Trophoblast cell (in vitro differentiated cells and primary cell): ENCODE results near the gene ITGB5.

ENCODE experiments used
- DNase-seq, 2 donors: peaks; one replicate each; pipeline ENCODE4 v3.0.0-alpha.2; 2016
- H2AFZ ChIP-seq: 2 replicates; pipeline ENCODE4 v1.6.1; 2013; ENCODE audit warnings: low read length, moderate library complexity, mild to moderate bottlenecking; ENCODE audit not compliant: insufficient read depth, poor library complexity
- H2AK5ac ChIP-seq: 2 replicates; pipeline ENCODE4 v1.6.1; 2013; ENCODE audit warnings: mild to moderate bottlenecking, low read length
- H2BK120ac ChIP-seq: 2 replicates; pipeline ENCODE4 v1.6.1; 2013; ENCODE audit warnings: low read length, mild to moderate bottlenecking, moderate library complexity; ENCODE audit not compliant: insufficient read depth, poor library complexity
- H2BK12ac ChIP-seq: 2 replicates; pipeline ENCODE4 v1.6.1; 2013; ENCODE audit warnings: mild to moderate bottlenecking, low read length, moderate library complexity
- H2BK5ac ChIP-seq: 2 replicates; pipeline ENCODE4 v1.6.1; 2013; ENCODE audit warnings: low read length, low read depth, moderate library complexity, mild to moderate bottlenecking; ENCODE audit not compliant: poor library complexity
- H3K14ac ChIP-seq: 2 replicates; pipeline ENCODE4 v1.6.1; 2013; ENCODE audit warnings: mild to moderate bottlenecking, low read length
- H3K18ac ChIP-seq: 2 replicates; pipeline ENCODE4 v1.6.1; 2013; ENCODE audit warnings: mild to moderate bottlenecking, low read length
- H3K23ac ChIP-seq: 2 replicates; pipeline ENCODE4 v1.6.1; 2013; ENCODE audit warnings: low read length
- H3K27ac ChIP-seq: 2 replicates; pipeline ENCODE4 v1.5.1; 2013; ENCODE audit warnings: low read depth, mild to moderate bottlenecking, inconsistent platforms, low read length, moderate library complexity
- H3K27me3 ChIP-seq: 2 replicates; pipeline ENCODE4 v1.6.1; 2013; ENCODE audit warnings: inconsistent platforms, mild to moderate bottlenecking, low read length, moderate library complexity; ENCODE audit not compliant: insufficient read depth
- H3K36me3 ChIP-seq, 2 experiments: 1 replicate in 1 of 2; 2 replicates in 1 of 2; pipeline ENCODE4 v1.6.1; 2013; ENCODE audit warnings: low read length in 2 of 2, mild to moderate bottlenecking in 2 of 2, moderate library complexity in 1 of 2; ENCODE audit not compliant: insufficient read depth in 2 of 2, control insufficient read depth in 1 of 2
- H3K4ac ChIP-seq: 2 replicates; pipeline ENCODE4 v1.6.1; 2013; ENCODE audit warnings: low read depth, mild to moderate bottlenecking, low read length, moderate library complexity
- H3K4me1 ChIP-seq, 2 experiments: 1 replicate in 1 of 2; 2 replicates in 1 of 2; pipeline ENCODE4 v1.6.1; 2013; ENCODE audit warnings: low read length in 2 of 2, mild to moderate bottlenecking in 2 of 2, moderate library complexity in 1 of 2; ENCODE audit not compliant: insufficient read depth in 2 of 2, control insufficient read depth in 1 of 2
- H3K4me2 ChIP-seq: 2 replicates; pipeline ENCODE4 v1.6.1; 2013; ENCODE audit warnings: inconsistent platforms, mild to moderate bottlenecking, low read length, moderate library complexity
- H3K4me3 ChIP-seq: 2 replicates; pipeline ENCODE4 v1.5.1; 2013; ENCODE audit warnings: mild to moderate bottlenecking, low read depth, low read length, inconsistent platforms
- H3K79me1 ChIP-seq: one replicate; pipeline ENCODE4 v1.6.1; 2013; ENCODE audit warnings: low read length
- H3K79me2 ChIP-seq: 2 replicates; pipeline ENCODE4 v1.6.1; 2013; ENCODE audit warnings: low read length, mild to moderate bottlenecking; ENCODE audit not compliant: control insufficient read depth, insufficient read depth, poor library complexity
- H3K9ac ChIP-seq: 2 replicates; pipeline ENCODE4 v1.6.1; 2013; ENCODE audit warnings: mild to moderate bottlenecking, low read length
- H3K9me3 ChIP-seq: 2 replicates; pipeline ENCODE4 v1.6.1; 2013; ENCODE audit warnings: low read depth, mild to moderate bottlenecking, control low read depth, inconsistent platforms, low read length; ENCODE audit not compliant: insufficient read depth
- H4K12ac ChIP-seq: 2 replicates; pipeline ENCODE4 v1.6.1; 2013; ENCODE audit warnings: low read depth, mild to moderate bottlenecking, low read length, moderate library complexity
- H4K8ac ChIP-seq: 2 replicates; pipeline ENCODE4 v1.6.1; 2013; ENCODE audit warnings: low read depth, mild to moderate bottlenecking, low read length, moderate library complexity
- H4K91ac ChIP-seq: one replicate; pipeline ENCODE4 v1.6.1; 2013; ENCODE audit warnings: low read depth, mild to moderate bottlenecking, low read length, moderate library complexity
- WGBS: extraction: QIAGEN DNeasy Blood & Tissue Kit; methylation state at CpG from one replicate; pipeline ENCODE4 v1.1.7; 2013; ENCODE audit warnings: missing lambda C conversion rate; ENCODE audit not compliant: insufficient read length, insufficient coverage; ENCODE audit errors: extremely low coverage; 5-methylcytosine and 5-hydroxymethylcytosine counted together

The ITGB5 gene

DNA sequence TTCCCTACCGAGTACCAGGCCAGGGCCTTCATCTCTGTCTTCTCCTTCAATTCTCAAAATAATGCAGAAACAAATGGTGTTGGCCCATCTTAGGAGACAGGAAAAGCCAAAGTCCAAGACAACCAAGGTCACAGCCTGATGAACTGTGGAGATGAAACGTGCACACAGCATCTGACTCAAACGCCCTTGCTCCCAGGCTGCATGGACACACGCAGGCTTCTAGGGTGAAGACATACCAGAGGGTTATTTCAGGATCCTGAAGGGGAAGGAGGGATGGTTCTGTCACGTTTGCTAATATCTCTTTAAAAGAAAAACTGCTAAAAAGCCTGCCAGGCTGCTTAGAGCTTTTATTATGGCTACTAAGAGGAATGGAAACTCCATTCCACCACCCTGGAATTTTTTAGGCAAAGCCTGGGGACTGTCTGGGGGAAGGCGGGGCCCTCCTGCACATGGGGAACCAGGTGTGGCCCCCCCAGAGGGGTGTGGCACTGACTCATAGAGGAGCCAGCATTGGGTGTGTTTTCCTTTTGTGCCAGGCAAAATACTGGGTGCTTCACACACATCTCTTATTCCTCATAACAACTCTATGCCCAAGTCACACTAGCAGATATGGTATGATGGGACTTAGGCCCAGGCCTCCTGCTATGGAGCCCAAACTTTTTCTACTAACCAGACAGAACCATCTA lies 94.0 kb downstream of the ITGB5 start:
- H3K4me2 ChIP-seq: no peak overlapping the region
- peaks cover 5% of the 10 kb centered on the region for H3K9me3 ChIP-seq
- no peak overlapping the region for H2AFZ ChIP-seq
- no peak overlapping the region for H3K23ac ChIP-seq
- H3K14ac ChIP-seq: no peak overlapping the region
- DNase-seq: no peak
- H3K27ac ChIP-seq: no peak overlapping the region
- H3K9ac ChIP-seq: no peak overlapping the region
- H3K4me3 ChIP-seq: no peak overlapping the region
- no peak overlapping the region for H2AK5ac ChIP-seq
- H2BK5ac ChIP-seq: no peak overlapping the region
- H3K18ac ChIP-seq: no peak overlapping the region
- H3K4me1 ChIP-seq: peaks cover 5% of the 10 kb centered on the region in 2 experiments
- H3K79me1 ChIP-seq: no peaks in the 10 kb centered on the region
- WGBS: no CpG with 5 or more reads among the region's 6 CpGs
- H2BK120ac ChIP-seq: no peak overlapping the region
- H3K79me2 ChIP-seq: no peaks in the 10 kb centered on the region
- no peak overlapping the region for H3K4ac ChIP-seq
- no peak overlapping the region for H4K12ac ChIP-seq
- no peaks in the 10 kb centered on the region for H3K27me3 ChIP-seq
- H4K8ac ChIP-seq: no peak overlapping the region
- no peak overlapping the region for H4K91ac ChIP-seq
- no peak overlapping the region for H2BK12ac ChIP-seq
- H3K36me3 ChIP-seq: peaks cover 31 to 48% of the 10 kb centered on the region in 2 experiments

DNA sequence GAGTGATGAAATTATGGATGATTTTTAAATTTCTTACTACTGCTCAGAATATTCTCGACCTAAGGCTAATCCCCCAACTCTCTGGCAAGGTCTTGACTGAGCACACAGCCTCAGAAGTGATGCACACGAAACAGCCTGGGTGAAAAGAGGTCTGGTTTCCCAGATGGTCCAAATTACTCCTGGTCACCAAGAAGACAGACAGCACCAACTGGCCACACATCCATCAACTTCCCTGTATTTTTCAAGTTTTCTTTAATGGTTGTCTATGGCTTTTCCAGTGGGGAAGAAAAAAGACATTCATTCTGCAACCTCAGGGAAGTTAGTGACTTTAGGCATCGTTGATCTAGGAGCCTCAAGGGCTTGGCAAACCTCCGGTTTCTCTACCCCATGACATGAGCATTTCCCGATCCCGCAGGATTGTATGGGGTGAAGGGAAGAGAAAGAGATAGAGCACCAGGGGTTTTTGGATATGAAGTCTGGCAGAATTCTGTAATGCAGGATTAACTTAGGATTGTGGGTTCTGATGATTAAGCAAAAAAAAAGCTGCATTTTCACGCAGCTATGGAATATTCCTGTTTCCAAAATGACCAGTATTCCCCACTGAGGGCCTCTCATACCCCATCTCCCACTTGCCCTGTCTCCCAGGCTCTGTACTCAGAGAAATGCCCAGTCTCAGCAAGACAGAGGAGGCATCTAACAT lies 94.7 kb downstream of the ITGB5 start:
- peaks cover 29 to 45% of the 10 kb centered on the region in 2 experiments for H3K36me3 ChIP-seq
- DNase-seq: no peak
- no peak overlapping the region for H3K4me2 ChIP-seq
- H3K4me3 ChIP-seq: no peak overlapping the region
- H2AFZ ChIP-seq: no peak overlapping the region
- peaks cover 5% of the 10 kb centered on the region for H3K9me3 ChIP-seq
- H3K14ac ChIP-seq: no peak overlapping the region
- H3K4ac ChIP-seq: no peak overlapping the region
- no peak overlapping the region for H4K8ac ChIP-seq
- H2BK12ac ChIP-seq: no peak overlapping the region
- H2BK5ac ChIP-seq: no peak overlapping the region
- H3K79me2 ChIP-seq: no peaks in the 10 kb centered on the region
- no peak overlapping the region for H3K27ac ChIP-seq
- no peak overlapping the region for H2BK120ac ChIP-seq
- no peaks in the 10 kb centered on the region for H3K79me1 ChIP-seq
- H2AK5ac ChIP-seq: no peak overlapping the region
- H4K12ac ChIP-seq: no peak overlapping the region
- H3K27me3 ChIP-seq: no peaks in the 10 kb centered on the region
- peaks cover 5 to 9% of the 10 kb centered on the region in 2 experiments for H3K4me1 ChIP-seq
- no peak overlapping the region for H3K23ac ChIP-seq
- no peak overlapping the region for H3K9ac ChIP-seq
- H4K91ac ChIP-seq: no peak overlapping the region
- WGBS: no CpG with 5 or more reads among the region's 7 CpGs
- no peak overlapping the region for H3K18ac ChIP-seq

DNA sequence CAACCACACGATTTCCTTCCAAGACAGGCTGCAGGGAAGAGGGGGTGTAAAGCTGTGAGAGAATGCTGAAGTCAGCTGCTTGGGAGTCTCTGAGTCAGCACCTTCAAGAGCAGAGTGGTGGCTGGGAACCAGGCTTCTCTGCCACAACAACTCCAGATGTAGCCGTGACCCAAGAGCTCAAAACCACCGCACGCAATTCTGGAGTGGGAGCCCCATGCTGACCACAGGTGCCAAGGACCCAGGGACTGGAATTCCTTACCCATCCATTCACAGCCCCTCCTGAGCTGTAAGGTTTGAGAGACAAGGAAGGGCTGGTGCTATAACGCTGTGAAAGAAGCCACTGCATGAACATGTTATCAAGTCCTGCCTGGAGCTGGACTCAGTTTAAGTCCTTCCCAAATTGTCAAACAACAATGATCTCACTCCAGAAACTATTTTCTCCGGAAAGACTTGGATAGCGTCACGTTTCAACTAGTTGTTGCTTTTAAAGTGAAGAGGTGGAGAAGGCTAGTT lies 95.5 kb downstream of the ITGB5 start:
- H3K4me1 ChIP-seq: peaks cover 5 to 12% of the 10 kb centered on the region in 2 experiments
- H3K9me3 ChIP-seq: peaks cover 5% of the 10 kb centered on the region
- WGBS: no CpG with 5 or more reads among the region's 8 CpGs
- peak overlapping the region; percentile 4 for H2BK5ac ChIP-seq
- H3K18ac ChIP-seq: no peak overlapping the region
- H3K14ac ChIP-seq: no peak overlapping the region
- no peak overlapping the region for H3K4me2 ChIP-seq
- no peak overlapping the region for H2BK120ac ChIP-seq
- no peaks in the 10 kb centered on the region for H3K27me3 ChIP-seq
- no peak overlapping the region for H3K27ac ChIP-seq
- H3K79me2 ChIP-seq: no peaks in the 10 kb centered on the region
- H4K91ac ChIP-seq: no peak overlapping the region
- H3K9ac ChIP-seq: no peak overlapping the region
- H3K79me1 ChIP-seq: peaks cover 3% of the 10 kb centered on the region
- no peak overlapping the region for H2AK5ac ChIP-seq
- H4K8ac ChIP-seq: no peak overlapping the region
- H4K12ac ChIP-seq: no peak overlapping the region
- H3K23ac ChIP-seq: no peak overlapping the region
- no peak overlapping the region for H3K4me3 ChIP-seq
- H3K4ac ChIP-seq: peak overlapping the region; percentile 31
- no peak overlapping the region for H2AFZ ChIP-seq
- DNase-seq: no peak
- H2BK12ac ChIP-seq: no peak overlapping the region
- peaks cover 25 to 38% of the 10 kb centered on the region in 2 experiments for H3K36me3 ChIP-seq

DNA sequence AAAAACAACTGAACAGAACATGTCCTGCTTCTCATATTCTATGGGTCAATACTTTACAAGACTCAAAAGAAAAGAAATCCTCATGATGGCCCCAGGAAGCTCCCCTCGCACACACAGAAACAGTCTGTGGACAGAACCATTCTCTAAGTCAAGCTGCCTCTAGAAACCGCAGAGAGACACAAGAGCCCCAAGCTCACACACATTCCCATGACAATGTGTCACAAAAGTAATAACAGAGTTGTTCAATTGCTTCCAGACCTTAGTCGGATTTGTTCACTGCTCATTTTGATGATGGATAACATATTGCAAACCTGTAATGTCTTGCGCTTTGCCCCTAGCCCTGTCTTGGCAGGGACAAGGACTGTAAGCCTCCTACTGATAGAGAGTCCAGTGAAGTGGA lies 96.0 kb downstream of the ITGB5 start:
- Histone ChIP-seq H3K9me3 (no peaks in the 10 kb centered on the region), H3K4me2 (no peak overlapping the region), H3K79me1 (peaks cover 3% of the 10 kb centered on the region), H2BK12ac (no peak overlapping the region), H3K23ac (no peak overlapping the region), H3K79me2 (no peaks in the 10 kb centered on the region), H2BK5ac (no peak overlapping the region), H4K12ac (no peak overlapping the region), H3K36me3 (peaks cover 22 to 32% of the 10 kb centered on the region in 2 experiments), H2AK5ac (no peak overlapping the region), H3K4me3 (no peak overlapping the region), H3K9ac (no peak overlapping the region), H4K8ac (no peak overlapping the region), H2BK120ac (no peak overlapping the region), H2AFZ (no peak overlapping the region), H3K4me1 (peaks cover 8 to 16% of the 10 kb centered on the region in 2 experiments), H3K14ac (no peak overlapping the region), H3K4ac (peak overlapping the region; percentile 31), H3K27ac (no peak overlapping the region), H4K91ac (no peak overlapping the region), H3K27me3 (no peaks in the 10 kb centered on the region), H3K18ac (no peak overlapping the region)
- DNase-seq: no peak
- WGBS: no CpG with 5 or more reads among the region's 4 CpGs
